ENCODE measurements around the gene PLSCR1.

The PLSCR1 gene

GRCh38 chr3:146544002-146544928 lies at the start of gene PLSCR1:
PLSCR1 (minus strand) TSS chr3:146544607; CDS start chr3:146536552, 8,055 bp downstream.
- peak within 1 kb of the TSS; percentile 95 for H3K27ac Mint-ChIP-seq
- H3K4me1 Mint-ChIP-seq (ENCODE audit: low read depth): peaks cover 65% of the 10 kb centered on the region
- no peaks in the 10 kb centered on the region for H3K9me3 Mint-ChIP-seq
- peaks cover 44% of the 10 kb centered on the region for H3K36me3 Mint-ChIP-seq (ENCODE audit: low read depth)
- peak; percentile 83 for DNase-seq
- H3K27me3 Mint-ChIP-seq: no peaks in the 10 kb centered on the region
- peak within 1 kb of the TSS; percentile 91 for H3K4me3 Mint-ChIP-seq

GRCh38 chr3:146593776-146594175 lies 49.4 kb upstream of the PLSCR1 start:
- no peaks in the 10 kb centered on the region for H3K36me3 Mint-ChIP-seq (ENCODE audit: low read depth)

GRCh38 chr3:146590521-146590920 lies 46.1 kb upstream of the PLSCR1 start:
- H3K9me3 Mint-ChIP-seq: no peaks in the 10 kb centered on the region
- H3K27ac Mint-ChIP-seq: no peak overlapping the region
- no peaks in the 10 kb centered on the region for H3K36me3 Mint-ChIP-seq (ENCODE audit: low read depth)
- no peak overlapping the region for H3K4me3 Mint-ChIP-seq
- no peaks in the 10 kb centered on the region for H3K4me1 Mint-ChIP-seq (ENCODE audit: low read depth)
- no peak for DNase-seq
- H3K27me3 Mint-ChIP-seq: no peaks in the 10 kb centered on the region

More at GRCh38 chr3:146593776-146594175, 49.4 kb upstream of the PLSCR1 start:
- Mint-ChIP-seq H3K4me1 (ENCODE audit: low read depth) (no peaks in the 10 kb centered on the region), H3K27ac (no peak overlapping the region), H3K4me3 (no peak overlapping the region), H3K27me3 (no peaks in the 10 kb centered on the region), H3K9me3 (no peaks in the 10 kb centered on the region)
- DNase-seq: no peak

- no peak overlapping the region for H3K4me3 Mint-ChIP-seq
- no peak for DNase-seq
- no peaks in the 10 kb centered on the region for H3K4me1 Mint-ChIP-seq (ENCODE audit: low read depth)
- no peaks in the 10 kb centered on the region for H3K36me3 Mint-ChIP-seq (ENCODE audit: low read depth)
- no peak overlapping the region for H3K27ac Mint-ChIP-seq
- no peaks in the 10 kb centered on the region for H3K9me3 Mint-ChIP-seq
- H3K27me3 Mint-ChIP-seq: peaks cover 2% of the 10 kb centered on the region
Measured at GRCh38 chr3:146589899-146590508, 45.6 kb upstream of the PLSCR1 start.

- Mint-ChIP-seq H3K4me3 (no peak overlapping the region), H3K27me3 (peaks cover 5% of the 10 kb centered on the region), H3K36me3 (ENCODE audit: low read depth) (no peaks in the 10 kb centered on the region), H3K4me1 (ENCODE audit: low read depth) (no peaks in the 10 kb centered on the region), H3K27ac (no peak overlapping the region), H3K9me3 (peaks cover 3% of the 10 kb centered on the region)
- no peak for DNase-seq
Measured at GRCh38 chr3:146585156-146585555, 40.7 kb upstream of the PLSCR1 start.

DNA sequence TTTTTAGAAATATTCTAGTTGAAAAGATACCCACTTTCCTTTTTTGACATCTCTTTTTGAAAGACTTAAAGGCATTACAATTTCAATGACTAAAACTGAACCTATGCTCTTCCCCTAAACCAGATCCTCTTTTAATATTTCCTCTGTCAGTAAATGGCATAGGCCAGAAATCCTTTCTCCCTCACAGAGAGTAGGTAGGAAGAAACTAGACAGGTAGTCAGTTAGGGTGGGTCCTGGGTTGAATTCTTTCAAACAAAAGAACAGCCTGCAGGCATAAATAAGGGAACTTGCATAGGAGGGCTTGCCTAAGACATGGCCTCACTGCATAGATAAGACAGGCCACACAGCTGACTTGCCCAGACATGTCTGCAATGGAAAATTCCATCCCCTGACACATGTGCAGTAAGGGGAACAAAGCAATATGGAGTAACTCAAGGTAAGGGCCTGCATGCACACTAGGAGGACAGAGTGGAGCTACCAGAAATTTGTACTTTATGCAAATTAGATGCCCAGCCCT lies 37.6 kb upstream of the PLSCR1 start:
- Mint-ChIP-seq H3K4me1 (ENCODE audit: low read depth) (no peaks in the 10 kb centered on the region), H3K27me3 (peaks cover 5% of the 10 kb centered on the region), H3K4me3 (no peak overlapping the region), H3K9me3 (peaks cover 3% of the 10 kb centered on the region), H3K36me3 (ENCODE audit: low read depth) (no peaks in the 10 kb centered on the region), H3K27ac (no peak overlapping the region)
- no peak for DNase-seq

- Mint-ChIP-seq H3K4me1 (ENCODE audit: low read depth) (no peaks in the 10 kb centered on the region), H3K4me3 (no peak overlapping the region)
Measured at GRCh38 chr3:146581080-146581601, 36.7 kb upstream of the PLSCR1 start.

GRCh38 chr3:146577662-146578061 lies 33.3 kb upstream of the PLSCR1 start:
- Mint-ChIP-seq H3K4me1 (ENCODE audit: low read depth) (no peaks in the 10 kb centered on the region), H3K27ac (no peak overlapping the region), H3K9me3 (no peaks in the 10 kb centered on the region), H3K4me3 (no peak overlapping the region), H3K27me3 (no peaks in the 10 kb centered on the region), H3K36me3 (ENCODE audit: low read depth) (no peaks in the 10 kb centered on the region)
- DNase-seq: no peak

More at GRCh38 chr3:146581080-146581601, 36.7 kb upstream of the PLSCR1 start:
- DNase-seq: no peak
- peaks cover 3% of the 10 kb centered on the region for H3K9me3 Mint-ChIP-seq
- no peak overlapping the region for H3K27ac Mint-ChIP-seq
- peaks cover 5% of the 10 kb centered on the region for H3K27me3 Mint-ChIP-seq
- H3K36me3 Mint-ChIP-seq (ENCODE audit: low read depth): no peaks in the 10 kb centered on the region

GRCh38 chr3:146575636-146576035 lies 31.2 kb upstream of the PLSCR1 start:
- H3K4me3 Mint-ChIP-seq: no peak overlapping the region
- no peak overlapping the region for H3K27ac Mint-ChIP-seq
- DNase-seq: no peak
- no peaks in the 10 kb centered on the region for H3K27me3 Mint-ChIP-seq
- no peaks in the 10 kb centered on the region for H3K9me3 Mint-ChIP-seq
- H3K4me1 Mint-ChIP-seq (ENCODE audit: low read depth): no peaks in the 10 kb centered on the region
- no peaks in the 10 kb centered on the region for H3K36me3 Mint-ChIP-seq (ENCODE audit: low read depth)

- Mint-ChIP-seq H3K27me3 (no peaks in the 10 kb centered on the region), H3K27ac (no peak overlapping the region), H3K4me1 (ENCODE audit: low read depth) (no peaks in the 10 kb centered on the region), H3K4me3 (no peak overlapping the region), H3K36me3 (ENCODE audit: low read depth) (no peaks in the 10 kb centered on the region), H3K9me3 (no peaks in the 10 kb centered on the region)
- DNase-seq: no peak
Measured at GRCh38 chr3:146574173-146574572, 29.8 kb upstream of the PLSCR1 start.

GRCh38 chr3:146569314-146569713 lies 24.9 kb upstream of the PLSCR1 start:
- Mint-ChIP-seq H3K36me3 (ENCODE audit: low read depth) (no peaks in the 10 kb centered on the region), H3K4me1 (ENCODE audit: low read depth) (no peaks in the 10 kb centered on the region), H3K9me3 (no peaks in the 10 kb centered on the region), H3K4me3 (no peak overlapping the region), H3K27ac (no peak overlapping the region), H3K27me3 (no peaks in the 10 kb centered on the region)
- DNase-seq: no peak

DNA sequence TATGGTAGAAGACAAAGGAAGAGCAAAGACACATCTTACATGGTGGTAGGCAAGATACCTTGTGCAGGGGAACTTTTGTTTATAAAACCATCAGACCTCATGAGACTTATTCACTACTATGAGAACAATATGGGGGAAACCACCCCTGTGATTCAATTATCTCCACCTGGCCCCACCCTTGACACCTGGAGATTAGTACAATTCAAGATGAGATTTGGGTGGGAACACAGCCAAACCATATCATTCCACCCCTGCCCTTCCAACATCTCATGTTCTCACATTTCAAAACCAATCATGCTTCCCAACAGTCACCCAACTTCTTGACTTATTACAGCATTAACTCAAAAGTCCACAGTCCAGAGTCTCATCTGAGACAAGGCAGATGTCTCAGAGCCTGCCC lies 21.7 kb upstream of the PLSCR1 start:
- no peak for DNase-seq
- peaks cover 7% of the 10 kb centered on the region for H3K27me3 Mint-ChIP-seq
- H3K36me3 Mint-ChIP-seq (ENCODE audit: low read depth): no peaks in the 10 kb centered on the region
- no peak overlapping the region for H3K27ac Mint-ChIP-seq
- no peaks in the 10 kb centered on the region for H3K9me3 Mint-ChIP-seq
- H3K4me1 Mint-ChIP-seq (ENCODE audit: low read depth): no peaks in the 10 kb centered on the region
- no peak overlapping the region for H3K4me3 Mint-ChIP-seq

DNA sequence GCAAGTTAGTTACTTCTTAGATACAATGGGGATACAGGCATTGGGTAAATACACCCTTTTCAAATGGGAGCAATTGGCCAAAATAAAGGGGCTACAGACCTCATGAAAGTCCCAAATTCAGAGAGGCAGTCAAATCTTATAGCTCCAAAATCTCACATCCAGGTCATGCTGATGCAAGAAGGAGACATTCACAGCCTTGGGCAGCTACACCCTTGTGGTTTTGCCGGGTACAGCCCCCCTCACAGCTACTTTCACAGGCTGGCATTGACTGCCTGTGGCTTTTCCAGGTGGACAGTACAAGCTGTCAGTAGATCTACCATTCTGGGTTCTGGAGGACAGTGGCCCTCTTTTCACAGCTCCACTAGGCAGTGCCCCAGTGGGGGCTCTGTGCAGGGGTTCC lies 17.5 kb upstream of the PLSCR1 start:
- Mint-ChIP-seq H3K27ac (no peak overlapping the region), H3K4me3 (no peak overlapping the region), H3K9me3 (no peaks in the 10 kb centered on the region), H3K4me1 (ENCODE audit: low read depth) (no peaks in the 10 kb centered on the region), H3K27me3 (peaks cover 7% of the 10 kb centered on the region), H3K36me3 (ENCODE audit: low read depth) (no peaks in the 10 kb centered on the region)
- no peak for DNase-seq

DNA sequence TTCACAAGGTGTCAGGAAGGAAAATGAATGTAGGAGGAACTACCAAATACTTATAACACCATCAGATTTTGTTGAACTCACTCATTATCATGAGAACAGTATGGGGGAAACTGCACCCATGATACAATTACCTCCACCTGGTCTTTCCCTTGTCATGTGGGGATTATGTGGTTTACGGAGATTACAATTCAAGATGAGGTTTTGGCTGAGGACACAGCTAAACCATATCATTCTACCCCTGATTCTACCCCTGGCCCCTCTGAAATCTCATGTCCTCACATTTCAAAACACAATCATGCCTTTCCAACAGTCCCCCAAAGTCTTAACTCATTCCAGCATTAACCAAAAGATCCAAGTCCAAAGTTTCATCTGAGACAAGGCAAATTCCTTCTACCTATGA lies 17.1 kb upstream of the PLSCR1 start:
- H3K4me1 Mint-ChIP-seq (ENCODE audit: low read depth): no peaks in the 10 kb centered on the region
- no peak for DNase-seq
- H3K9me3 Mint-ChIP-seq: no peaks in the 10 kb centered on the region
- no peak overlapping the region for H3K27ac Mint-ChIP-seq
- H3K27me3 Mint-ChIP-seq: peaks cover 7% of the 10 kb centered on the region
- no peak overlapping the region for H3K4me3 Mint-ChIP-seq
- H3K36me3 Mint-ChIP-seq (ENCODE audit: low read depth): no peaks in the 10 kb centered on the region

GRCh38 chr3:146560678-146561077 lies 16.3 kb upstream of the PLSCR1 start:
- H3K36me3 Mint-ChIP-seq (ENCODE audit: low read depth): no peaks in the 10 kb centered on the region
- H3K27me3 Mint-ChIP-seq: peaks cover 7% of the 10 kb centered on the region
- no peaks in the 10 kb centered on the region for H3K9me3 Mint-ChIP-seq
- no peak for DNase-seq
- no peaks in the 10 kb centered on the region for H3K4me1 Mint-ChIP-seq (ENCODE audit: low read depth)
- no peak overlapping the region for H3K4me3 Mint-ChIP-seq
- no peak overlapping the region for H3K27ac Mint-ChIP-seq
